Measurements from ENCODE around the gene EFEMP1.
A peak's percentile ranks its signal among the peaks of the same experiment; 100 is the strongest.

Gene EFEMP1

DNA sequence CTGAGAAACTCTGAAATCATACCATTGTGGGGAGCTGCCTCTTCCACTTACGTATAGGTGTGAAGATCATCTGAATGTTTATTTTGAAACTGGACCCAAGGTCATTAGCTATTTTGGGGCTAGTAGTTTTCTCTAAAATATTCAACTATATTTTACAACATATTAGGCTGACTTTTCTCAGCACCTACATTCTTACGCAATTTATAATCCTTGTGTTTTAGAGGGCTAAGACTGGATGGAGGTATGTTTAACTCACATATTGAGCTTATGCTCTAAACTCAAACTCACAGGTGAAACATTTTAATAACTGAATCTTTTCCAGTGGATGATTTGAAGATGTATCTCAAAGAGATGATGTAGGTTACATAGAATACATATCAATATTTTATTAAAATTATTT is 49.2 kb downstream of the EFEMP1 start:
- DNase-seq (ENCODE audit: low read depth), result no peak
- no peak overlapping the region for H3K4me3 ChIP-seq (ENCODE audit: low read length)
- no peak for TF ChIP-seq CTCF (conservative IDR thresholded peaks at IDR 0.05; ENCODE audit: low read length)

DNA sequence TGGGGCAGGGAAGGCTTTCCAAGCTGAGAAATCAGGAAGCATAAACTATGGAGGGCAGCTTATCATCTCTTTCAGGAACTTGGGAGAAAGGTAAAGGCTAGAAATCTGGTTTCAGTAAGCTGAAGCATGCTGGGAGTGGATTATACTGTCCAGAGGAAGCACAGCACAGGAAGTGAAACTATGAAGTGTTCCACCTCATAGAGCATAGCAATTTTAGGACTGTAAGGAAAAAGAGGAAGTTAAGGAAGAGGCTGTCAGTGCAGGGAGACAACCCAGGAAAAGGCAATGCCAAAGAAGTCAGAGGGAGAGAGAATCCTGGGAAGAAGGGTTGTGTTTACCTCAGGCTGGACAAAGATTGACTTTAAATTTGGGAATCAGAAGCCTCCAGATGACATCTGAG is 51.9 kb downstream of the EFEMP1 start:
- no peak for TF ChIP-seq CTCF (conservative IDR thresholded peaks at IDR 0.05; ENCODE audit: low read length)
- DNase-seq (ENCODE audit: low read depth), result no peak

GRCh38 chr2:55869637-55870325 is 53.8 kb downstream of the EFEMP1 start:
- peak; percentile 87 for DNase-seq (ENCODE audit: low read depth)
- no peak for TF ChIP-seq CTCF (conservative IDR thresholded peaks at IDR 0.05; ENCODE audit: low read length)
- H3K4me3 ChIP-seq (ENCODE audit: low read length), result no peak overlapping the region

More for the DNA sequence above, 51.9 kb downstream of the EFEMP1 start:
- H3K4me3 ChIP-seq (ENCODE audit: low read length), result no peak overlapping the region

- TF ChIP-seq CTCF (conservative IDR thresholded peaks at IDR 0.05; ENCODE audit: low read length), result no peak
- DNase-seq (ENCODE audit: low read depth), result peak; percentile 52
- no peak overlapping the region for H3K4me3 ChIP-seq (ENCODE audit: low read length)
These were observed 58.3 kb downstream of the EFEMP1 start for GRCh38 chr2:55865096-55865835.

DNA sequence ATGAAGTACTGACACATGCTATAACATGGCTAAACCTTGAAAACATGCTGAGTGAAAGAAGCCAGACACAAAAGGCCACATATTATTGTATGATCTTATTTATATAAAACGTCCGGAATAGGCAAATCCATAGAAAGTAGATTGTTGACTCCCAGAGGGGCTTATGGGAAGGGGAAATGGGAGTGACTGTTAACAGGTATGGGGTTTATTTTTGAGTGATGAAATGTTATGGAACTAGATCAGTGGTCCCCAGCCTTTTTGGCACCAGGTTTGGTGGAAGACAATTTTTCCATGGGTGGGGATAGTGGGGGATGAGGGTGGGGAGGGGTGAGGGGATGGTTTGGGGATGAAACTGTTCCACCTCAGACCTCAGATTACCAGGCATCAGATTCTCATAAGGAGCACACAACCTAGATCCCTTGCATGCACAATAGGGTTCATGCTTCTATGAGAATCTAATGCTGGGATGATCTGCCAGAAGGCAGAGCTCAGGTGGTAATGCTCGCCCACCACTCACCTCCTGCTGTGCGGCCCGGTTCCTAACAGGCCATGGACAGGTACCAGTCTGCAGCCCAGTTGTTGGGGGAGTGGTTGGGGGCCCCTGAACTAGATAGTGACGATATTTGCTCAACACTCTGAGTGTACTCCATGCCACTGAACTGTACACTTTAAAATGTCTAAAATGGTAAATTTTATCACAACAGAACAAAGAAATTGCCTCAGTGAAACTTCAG is 59.1 kb downstream of the EFEMP1 start:
- DNase-seq (ENCODE audit: low read depth), result no peak
- H3K4me3 ChIP-seq (ENCODE audit: low read length), result no peak overlapping the region
- no peak for TF ChIP-seq CTCF (conservative IDR thresholded peaks at IDR 0.05; ENCODE audit: low read length)

DNA sequence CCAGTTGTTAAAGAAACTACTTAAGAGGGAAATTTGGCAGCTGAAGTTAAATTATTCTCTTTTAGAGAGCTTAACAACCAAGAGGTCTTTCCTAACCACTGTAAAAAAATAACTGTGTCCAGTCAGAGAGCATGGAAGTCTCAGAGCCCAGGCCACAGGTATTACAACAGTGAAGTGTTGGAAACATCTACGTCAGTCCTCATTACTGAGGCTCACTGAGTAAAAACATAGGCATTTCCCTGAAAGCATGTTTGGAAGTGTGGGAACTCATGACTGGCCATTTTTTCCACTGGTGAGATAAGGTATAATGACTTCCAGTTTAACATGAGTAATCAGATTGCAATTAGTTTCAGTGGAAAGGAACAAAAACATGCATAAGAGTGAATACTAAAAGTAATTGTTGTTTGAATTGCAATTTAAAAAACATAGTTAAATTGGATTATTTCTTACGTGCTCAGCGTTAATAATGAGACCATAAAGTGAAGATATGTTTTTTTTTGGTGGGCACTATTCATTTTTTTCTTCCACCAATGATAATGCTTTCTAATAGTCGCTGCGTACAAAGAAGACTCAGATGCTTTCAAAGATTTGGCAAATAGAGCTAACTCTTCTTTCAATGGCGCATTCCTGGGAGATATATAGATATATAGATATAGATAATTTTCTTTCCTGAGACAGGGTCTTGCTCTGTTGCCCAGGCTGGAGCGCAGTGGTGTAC is 60.8 kb downstream of the EFEMP1 start:
- DNase-seq (ENCODE audit: low read depth), result peak; percentile 100
- TF ChIP-seq CTCF (conservative IDR thresholded peaks at IDR 0.05; ENCODE audit: low read length), result no peak
- no peak overlapping the region for H3K4me3 ChIP-seq (ENCODE audit: low read length)
